A204.1 (cell line): Measurements from ENCODE around the gene PBX4.
A peak's percentile ranks its signal among the peaks of the same experiment; 100 is the strongest.
"Not testable (repeated sequence)": the region's sequence is repeated elsewhere in the genome, so short reads cannot be mapped to it uniquely, and the experiment has no call there.

Source experiments
- FAIRE-seq: peaks from 2 replicates; lab custom pipeline; 2012; peaks lifted over from hg19 to GRCh38; lab: Jason Lieb, UNC

The PBX4 gene

GRCh38 chr19:19618219-19619051 is at the start of gene PBX4:
Gene PBX4 (minus strand): TSS chr19:19618687. CDS start chr19:19618629, 58 bp downstream.
- peak; percentile 78 for FAIRE-seq

- FAIRE-seq, result not testable (repeated sequence)
These were observed 47.0 kb upstream of the PBX4 start for GRCh38 chr19:19665420-19665948.

GRCh38 chr19:19663256-19664120 is 45.0 kb upstream of the PBX4 start, which contains the start of gene ATP13A1:
Gene ATP13A1 (minus strand): TSS chr19:19663676. CDS start chr19:19663666, 10 bp downstream.
- peak; percentile 78 for FAIRE-seq

GRCh38 chr19:19662871-19663255 is 44.4 kb upstream of the PBX4 start:
- FAIRE-seq, result no peak

- no peak for FAIRE-seq
These were observed 43.9 kb upstream of the PBX4 start for GRCh38 chr19:19662344-19662743.

GRCh38 chr19:19661675-19662251 is 43.3 kb upstream of the PBX4 start:
- FAIRE-seq, result no peak

GRCh38 chr19:19661141-19661674 is 42.7 kb upstream of the PBX4 start:
- no peak for FAIRE-seq

GRCh38 chr19:19659646-19660245 is 41.3 kb upstream of the PBX4 start:
- no peak for FAIRE-seq

- no peak for FAIRE-seq
These were observed 38.9 kb upstream of the PBX4 start for GRCh38 chr19:19657397-19657783.

- FAIRE-seq, result no peak
These were observed 38.2 kb upstream of the PBX4 start for GRCh38 chr19:19656451-19657396.

- no peak for FAIRE-seq
These were observed 37.3 kb upstream of the PBX4 start for GRCh38 chr19:19655641-19656343.

- no peak for FAIRE-seq
These were observed 36.6 kb upstream of the PBX4 start for GRCh38 chr19:19655051-19655594.

GRCh38 chr19:19654441-19654840 is 36.0 kb upstream of the PBX4 start:
- no peak for FAIRE-seq

GRCh38 chr19:19653597-19654147 is 35.2 kb upstream of the PBX4 start:
- no peak for FAIRE-seq

GRCh38 chr19:19652482-19653295 is 34.2 kb upstream of the PBX4 start:
- no peak for FAIRE-seq

GRCh38 chr19:19651076-19651475 is 32.6 kb upstream of the PBX4 start:
- FAIRE-seq, result no peak

GRCh38 chr19:19650331-19650730 is 31.8 kb upstream of the PBX4 start:
- FAIRE-seq, result no peak

GRCh38 chr19:19649580-19649995 is 31.1 kb upstream of the PBX4 start:
- FAIRE-seq, result no peak
